PFSK-1 (cell line): ENCODE results near the gene STARD4.

ENCODE experiments used
- FOXP2 ChIP-seq: optimal IDR thresholded peaks from 2 replicates; pipeline ENCODE3; 2011; ENCODE audit warnings: borderline replicate concordance, control low read depth, inconsistent platforms; ENCODE audit not compliant: insufficient read depth; ENCODE audit errors: extremely low read length, extremely low read depth
- POLR2AphosphoS5 ChIP-seq: IDR thresholded peaks from 2 replicates; pipeline ENCODE4 v1.6.1; 2012; ENCODE audit warnings: low read depth, mild to moderate bottlenecking, control low read depth, low read length, moderate library complexity
- SIN3A ChIP-seq: IDR thresholded peaks from 2 replicates; pipeline ENCODE4 v1.6.1; 2012; ENCODE audit warnings: mild to moderate bottlenecking, low read length, moderate library complexity, borderline replicate concordance; ENCODE audit not compliant: insufficient read depth
- TAF1 ChIP-seq: IDR thresholded peaks from 2 replicates; pipeline ENCODE4 v1.6.1; 2012; ENCODE audit warnings: low read length, control low read depth, borderline replicate concordance; ENCODE audit not compliant: insufficient read depth
- TF ChIP-seq, protein P1 (sequence below), 2 experiments: IDR thresholded peaks; 2 replicates each; pipeline versions ENCODE4 v1.6.1 to v1.8.0; 2011 to 2012; ENCODE audit warnings: low read depth in 2 of 2, low read length in 2 of 2, control low read depth in 1 of 2, inconsistent platforms in 1 of 2, mild to moderate bottlenecking in 1 of 2, moderate library complexity in 1 of 2; ENCODE audit not compliant: insufficient read depth in 1 of 2

The STARD4 gene

DNA sequence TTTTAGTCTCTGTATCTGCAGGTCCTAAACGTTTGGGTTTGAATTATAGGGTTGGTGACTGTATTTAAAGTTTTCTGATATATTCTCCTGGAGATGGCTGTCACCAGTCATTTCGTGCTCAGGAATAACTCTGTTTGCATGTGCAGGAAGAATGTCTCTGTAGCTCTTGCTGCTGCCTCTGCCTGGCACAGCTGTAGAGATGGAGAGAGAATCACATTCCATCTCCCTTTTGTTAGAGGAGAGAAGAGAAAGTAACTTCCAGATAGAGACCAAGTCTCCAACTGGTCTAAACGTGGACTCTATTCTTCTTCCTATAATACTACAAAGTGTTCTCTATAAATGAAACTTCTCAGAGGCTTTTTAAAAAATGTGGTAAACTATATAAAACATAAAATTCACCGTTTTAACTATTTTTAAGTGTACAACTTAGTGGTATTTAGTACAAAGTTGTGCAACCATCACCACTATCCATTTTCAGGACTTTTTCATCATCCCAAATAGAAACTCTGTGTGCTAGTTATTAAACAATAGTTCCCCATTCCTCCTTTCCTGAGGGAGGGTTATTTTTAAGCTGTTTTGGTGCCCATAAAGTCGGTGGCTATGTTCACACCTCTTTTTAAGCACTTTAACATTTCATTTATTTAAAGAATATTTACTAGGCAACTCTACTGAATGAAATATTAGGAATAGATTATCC, 20.7 kb upstream of the STARD4 start:
- TF ChIP-seq SIN3A = no peak
- TF ChIP-seq TAF1 = no peak
- no peak for TF ChIP-seq POLR2AphosphoS5
- TF ChIP-seq, protein P1, sequence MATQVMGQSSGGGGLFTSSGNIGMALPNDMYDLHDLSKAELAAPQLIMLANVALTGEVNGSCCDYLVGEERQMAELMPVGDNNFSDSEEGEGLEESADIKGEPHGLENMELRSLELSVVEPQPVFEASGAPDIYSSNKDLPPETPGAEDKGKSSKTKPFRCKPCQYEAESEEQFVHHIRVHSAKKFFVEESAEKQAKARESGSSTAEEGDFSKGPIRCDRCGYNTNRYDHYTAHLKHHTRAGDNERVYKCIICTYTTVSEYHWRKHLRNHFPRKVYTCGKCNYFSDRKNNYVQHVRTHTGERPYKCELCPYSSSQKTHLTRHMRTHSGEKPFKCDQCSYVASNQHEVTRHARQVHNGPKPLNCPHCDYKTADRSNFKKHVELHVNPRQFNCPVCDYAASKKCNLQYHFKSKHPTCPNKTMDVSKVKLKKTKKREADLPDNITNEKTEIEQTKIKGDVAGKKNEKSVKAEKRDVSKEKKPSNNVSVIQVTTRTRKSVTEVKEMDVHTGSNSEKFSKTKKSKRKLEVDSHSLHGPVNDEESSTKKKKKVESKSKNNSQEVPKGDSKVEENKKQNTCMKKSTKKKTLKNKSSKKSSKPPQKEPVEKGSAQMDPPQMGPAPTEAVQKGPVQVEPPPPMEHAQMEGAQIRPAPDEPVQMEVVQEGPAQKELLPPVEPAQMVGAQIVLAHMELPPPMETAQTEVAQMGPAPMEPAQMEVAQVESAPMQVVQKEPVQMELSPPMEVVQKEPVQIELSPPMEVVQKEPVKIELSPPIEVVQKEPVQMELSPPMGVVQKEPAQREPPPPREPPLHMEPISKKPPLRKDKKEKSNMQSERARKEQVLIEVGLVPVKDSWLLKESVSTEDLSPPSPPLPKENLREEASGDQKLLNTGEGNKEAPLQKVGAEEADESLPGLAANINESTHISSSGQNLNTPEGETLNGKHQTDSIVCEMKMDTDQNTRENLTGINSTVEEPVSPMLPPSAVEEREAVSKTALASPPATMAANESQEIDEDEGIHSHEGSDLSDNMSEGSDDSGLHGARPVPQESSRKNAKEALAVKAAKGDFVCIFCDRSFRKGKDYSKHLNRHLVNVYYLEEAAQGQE (IDR thresholded peaks at IDR 0.05; ENCODE audit: insufficient read depth in 1 of 2, low read depth in 2 of 2, low read length in 2 of 2) = no peak
- no peak for TF ChIP-seq FOXP2

DNA sequence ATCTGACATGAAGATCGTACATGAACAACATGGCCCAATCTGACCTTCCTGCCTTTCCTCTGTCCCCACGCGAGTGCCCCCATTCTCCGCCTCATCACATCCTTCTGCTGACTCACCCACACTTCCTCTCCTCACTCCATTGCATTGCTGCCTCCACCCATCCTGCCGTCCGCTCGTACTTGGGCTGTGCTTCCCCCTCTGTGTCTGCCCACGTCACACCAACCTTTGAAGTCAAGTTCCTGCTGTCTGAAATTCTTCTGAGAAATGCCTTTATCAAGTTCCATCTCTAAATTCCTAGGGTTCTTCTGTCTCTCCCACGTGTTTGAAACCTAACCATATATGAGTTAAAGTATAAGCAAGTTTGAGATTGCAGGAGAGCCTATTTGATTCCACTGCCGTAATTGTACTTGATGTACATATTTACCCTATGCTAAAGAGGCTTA, 18.0 kb upstream of the STARD4 start:
- TF ChIP-seq FOXP2 (peak; percentile 80), TAF1 (no peak), SIN3A (no peak), POLR2AphosphoS5 (no peak)
- TF ChIP-seq, protein P1 (IDR thresholded peaks at IDR 0.05; ENCODE audit: insufficient read depth in 1 of 2, low read depth in 2 of 2, low read length in 2 of 2) = no peak

DNA sequence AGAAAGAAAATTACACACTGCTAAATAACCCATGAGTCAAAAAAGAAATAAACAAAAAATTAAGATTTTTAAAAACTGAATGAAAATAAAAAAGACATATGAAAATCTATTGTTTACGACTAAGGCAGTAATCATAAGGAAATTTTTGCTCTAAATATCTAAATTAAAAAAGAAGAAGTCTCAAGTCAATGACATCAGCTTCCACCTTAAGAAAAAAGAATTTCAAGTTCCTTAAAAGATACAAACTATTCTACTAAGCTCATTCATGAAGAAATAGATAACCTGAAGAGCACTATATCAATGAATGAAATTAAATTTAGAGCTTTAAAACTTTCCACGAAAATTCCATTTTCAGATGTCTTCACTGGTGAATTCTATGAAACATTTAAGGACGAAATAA, 15.7 kb upstream of the STARD4 start:
- TF ChIP-seq, protein P1 (IDR thresholded peaks at IDR 0.05; ENCODE audit: insufficient read depth in 1 of 2, low read depth in 2 of 2, low read length in 2 of 2) = no peak
- TF ChIP-seq TAF1 = no peak
- no peak for TF ChIP-seq SIN3A
- TF ChIP-seq POLR2AphosphoS5 = no peak
- no peak for TF ChIP-seq FOXP2

DNA sequence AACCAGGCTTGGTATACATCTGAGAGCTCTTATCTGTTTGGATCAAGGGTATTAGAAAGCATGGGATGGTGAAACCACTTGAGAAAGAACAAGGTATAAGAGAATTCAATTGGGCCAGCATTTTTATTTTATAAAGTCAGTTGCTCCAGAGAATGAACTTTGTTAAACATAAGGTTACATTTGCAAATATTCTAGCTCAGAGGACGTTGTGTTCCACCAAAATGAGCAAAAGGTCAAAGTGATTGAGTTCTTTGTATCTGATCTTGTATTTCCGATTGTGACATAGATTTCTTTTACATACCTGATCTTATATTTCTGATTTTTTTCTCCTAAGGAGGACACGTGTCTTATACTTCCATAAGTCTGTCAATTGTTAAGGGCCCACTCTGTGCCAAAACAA, 8.6 kb upstream of the STARD4 start:
- TF ChIP-seq SIN3A = no peak

DNA sequence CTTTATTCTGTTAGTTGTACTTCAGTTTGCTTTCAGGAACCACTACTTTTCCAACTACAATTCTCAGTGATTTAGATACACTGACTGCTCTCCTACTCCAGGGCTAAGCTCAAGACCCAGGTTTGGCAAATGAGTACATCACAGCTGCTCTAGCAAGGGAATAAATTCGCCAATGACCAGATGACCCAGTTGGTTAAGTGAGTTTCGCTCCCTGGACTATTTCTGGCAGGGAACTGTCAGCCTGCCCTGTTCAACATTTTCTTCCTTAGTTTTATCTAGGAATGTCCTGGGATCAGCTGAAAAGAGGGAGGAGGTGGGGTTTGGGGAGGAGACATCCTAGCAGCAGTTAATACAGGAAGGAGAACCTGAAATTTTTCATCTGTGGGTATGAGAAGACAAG, 6.4 kb upstream of the STARD4 start:
- TF ChIP-seq FOXP2 (no peak), TAF1 (no peak), SIN3A (no peak), POLR2AphosphoS5 (no peak)
- TF ChIP-seq, protein P1 (IDR thresholded peaks at IDR 0.05; ENCODE audit: insufficient read depth in 1 of 2, low read depth in 2 of 2, low read length in 2 of 2) = no peak
